ENCODE data around the gene MDM2. TPM values are rescaled to one million over a fixed set of nuclear protein-coding genes. Genes with fewer than 3 reads are reported as not detected.
"Not testable (repeated sequence)": the region's sequence is repeated elsewhere in the genome, so short reads cannot be mapped to it uniquely, and the experiment has no call there.

MDM2 gene
- total and polyA plus RNA-seq, 8 donors, result 30.7 to 132 (median 56.8) TPM

GRCh38 chr12:68798882-68799234 is 9.1 kb upstream of the MDM2 start:
- Histone ChIP-seq H3K27ac (no peak overlapping the region), H3K27me3 (no peaks in the 10 kb centered on the region), H3K4me3 (no peak overlapping the region), H3K36me3 (no peaks in the 10 kb centered on the region), H3K9me3 (no peaks in the 10 kb centered on the region), H3K4me1 (peaks cover 0 to 8% (median 8%) of the 10 kb centered on the region in 3 donors)
- intact Hi-C loops (cut with DNase I), result no loop called here
- FAIRE-seq (no peak), DNase-seq (no peak), ATAC-seq (no peak)
- TF ChIP-seq, protein P1, sequence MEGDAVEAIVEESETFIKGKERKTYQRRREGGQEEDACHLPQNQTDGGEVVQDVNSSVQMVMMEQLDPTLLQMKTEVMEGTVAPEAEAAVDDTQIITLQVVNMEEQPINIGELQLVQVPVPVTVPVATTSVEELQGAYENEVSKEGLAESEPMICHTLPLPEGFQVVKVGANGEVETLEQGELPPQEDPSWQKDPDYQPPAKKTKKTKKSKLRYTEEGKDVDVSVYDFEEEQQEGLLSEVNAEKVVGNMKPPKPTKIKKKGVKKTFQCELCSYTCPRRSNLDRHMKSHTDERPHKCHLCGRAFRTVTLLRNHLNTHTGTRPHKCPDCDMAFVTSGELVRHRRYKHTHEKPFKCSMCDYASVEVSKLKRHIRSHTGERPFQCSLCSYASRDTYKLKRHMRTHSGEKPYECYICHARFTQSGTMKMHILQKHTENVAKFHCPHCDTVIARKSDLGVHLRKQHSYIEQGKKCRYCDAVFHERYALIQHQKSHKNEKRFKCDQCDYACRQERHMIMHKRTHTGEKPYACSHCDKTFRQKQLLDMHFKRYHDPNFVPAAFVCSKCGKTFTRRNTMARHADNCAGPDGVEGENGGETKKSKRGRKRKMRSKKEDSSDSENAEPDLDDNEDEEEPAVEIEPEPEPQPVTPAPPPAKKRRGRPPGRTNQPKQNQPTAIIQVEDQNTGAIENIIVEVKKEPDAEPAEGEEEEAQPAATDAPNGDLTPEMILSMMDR (IDR thresholded peaks at IDR 0.05), result no peak
- 97 to 100% methylated on average over 1 of the region's 1 CpG for WGBS, 2 donors

- H3K27ac ChIP-seq, result peak overlapping the region in 1 of 4 donors; percentile 33
- peak; percentile 65 to 80 (median 70) for ATAC-seq
- WGBS, 2 donors, result 26 to 27% methylated on average over 5 of the region's 5 CpGs
Measured at GRCh38 chr12:68800294-68800693, 7.7 kb upstream of the MDM2 start.

DNA sequence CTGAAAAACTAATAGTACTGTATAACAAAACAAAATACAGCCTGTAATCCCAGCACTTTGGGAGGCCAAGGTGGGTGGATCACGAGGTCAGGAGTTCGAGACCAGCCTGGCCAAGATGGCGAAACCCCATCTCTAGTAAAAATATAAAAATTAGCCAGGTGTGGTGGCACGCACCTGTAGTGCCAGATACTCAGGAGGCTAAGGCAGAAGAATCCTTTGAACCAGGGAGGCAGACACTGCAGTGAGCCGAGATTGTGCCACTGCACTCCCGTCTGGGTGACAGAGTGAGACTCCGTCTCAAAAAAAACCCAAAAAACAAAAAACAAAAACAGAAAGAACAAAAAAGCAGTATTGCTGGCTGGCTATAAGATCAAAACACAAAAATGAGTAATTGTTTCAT is 6.9 kb upstream of the MDM2 start:
- DNase-seq; H3K9me3 ChIP-seq; intact Hi-C loops (cut with DNase I); FAIRE-seq; H3K27me3 ChIP-seq; H3K4me3 ChIP-seq; ATAC-seq; H3K36me3 ChIP-seq; H3K27ac ChIP-seq: not testable (repeated sequence)
- peaks cover 0 to 11% (median 8%) of the 10 kb centered on the region in 3 donors for H3K4me1 ChIP-seq
- WGBS, 2 donors, result 94% methylated on average over 7 of the region's 7 CpGs

More at GRCh38 chr12:68800294-68800693, 7.7 kb upstream of the MDM2 start:
- Histone ChIP-seq H3K4me3 (no peak overlapping the region), H3K27me3 (no peaks in the 10 kb centered on the region), H3K4me1 (peaks cover 0 to 11% (median 8%) of the 10 kb centered on the region in 3 donors), H3K9me3 (no peaks in the 10 kb centered on the region), H3K36me3 (no peaks in the 10 kb centered on the region)
- FAIRE-seq (no peak), DNase-seq (peak in 2 of 6 donors; percentile 25 to 34)
- intact Hi-C loops (cut with DNase I), result no loop called here
- TF ChIP-seq, protein P1 (IDR thresholded peaks at IDR 0.05), result no peak

GRCh38 chr12:68802372-68802745 is 5.6 kb upstream of the MDM2 start:
- H3K9me3 ChIP-seq; ATAC-seq; intact Hi-C loops (cut with DNase I); H3K27me3 ChIP-seq; H3K36me3 ChIP-seq; FAIRE-seq; DNase-seq; H3K4me3 ChIP-seq; H3K27ac ChIP-seq: not testable (repeated sequence)
- 77 to 81% methylated on average over 2 of the region's 2 CpGs for WGBS, 2 donors
- peaks cover 4 to 15% (median 14%) of the 10 kb centered on the region in 3 donors for H3K4me1 ChIP-seq

GRCh38 chr12:68802911-68803651 is 4.9 kb upstream of the MDM2 start:
- not testable (repeated sequence) for H3K36me3 ChIP-seq
- H3K4me1 ChIP-seq, result peaks cover 4 to 15% (median 14%) of the 10 kb centered on the region in 3 donors

DNA sequence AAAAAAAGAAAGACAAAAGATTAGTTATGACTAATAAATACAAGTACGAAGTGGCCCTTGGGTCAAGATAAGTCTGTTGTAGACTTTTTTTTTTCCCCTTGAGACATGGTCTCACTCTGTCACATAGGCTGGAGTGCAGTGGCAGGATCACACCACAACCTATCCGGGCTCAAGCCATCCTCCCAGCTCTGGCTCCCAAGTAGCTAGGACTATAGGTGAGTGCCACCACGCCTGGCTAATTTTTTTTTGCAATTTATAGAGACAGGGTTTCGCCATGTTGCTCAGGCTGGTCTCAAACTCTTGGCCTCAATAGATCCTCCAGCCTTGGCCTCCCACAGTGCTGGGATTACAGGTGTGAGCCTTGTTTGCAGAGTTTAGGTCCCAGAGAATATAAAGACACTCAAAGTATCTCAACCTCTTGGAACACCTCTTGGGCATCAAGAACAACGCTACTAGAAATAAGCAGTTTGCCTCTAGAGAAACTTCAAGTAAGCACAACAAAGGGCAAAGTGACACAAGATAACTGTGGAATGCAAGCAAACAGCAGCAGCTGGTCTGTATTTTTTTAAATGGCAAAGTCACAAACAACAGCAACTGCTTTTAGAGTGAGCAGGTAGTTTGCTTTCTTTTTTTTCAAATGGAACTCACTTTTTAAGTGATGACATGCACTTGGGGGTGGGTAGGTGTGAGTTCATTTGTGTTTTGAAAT is 3.9 kb upstream of the MDM2 start:
- H3K27ac ChIP-seq, result peak overlapping the region in 3 of 4 donors; percentile 19 to 67 (median 22)
- peaks cover 4 to 15% (median 14%) of the 10 kb centered on the region in 3 donors for H3K4me1 ChIP-seq
- no peaks in the 10 kb centered on the region for H3K27me3 ChIP-seq
- no peaks in the 10 kb centered on the region for H3K9me3 ChIP-seq
- 68 to 70% methylated on average over 5 of the region's 5 CpGs for WGBS, 2 donors
- no peaks in the 10 kb centered on the region for H3K36me3 ChIP-seq
- no peak overlapping the region for H3K4me3 ChIP-seq
- FAIRE-seq (no peak), ATAC-seq (peak in 1 of 4 donors; percentile 5), DNase-seq (no peak)
- TF ChIP-seq, protein P1 (IDR thresholded peaks at IDR 0.05), result no peak
- intact Hi-C loops (cut with DNase I), result no loop called here

More at GRCh38 chr12:68802911-68803651, 4.9 kb upstream of the MDM2 start:
- H3K4me3 ChIP-seq; FAIRE-seq; intact Hi-C loops (cut with DNase I); DNase-seq; H3K27ac ChIP-seq; H3K9me3 ChIP-seq; H3K27me3 ChIP-seq; ATAC-seq: not testable (repeated sequence)
- 93 to 95% methylated on average over 19 of the region's 19 CpGs for WGBS, 2 donors

Measured in pancreas (tissue), 10 donors.